Measurements from ENCODE around the gene AGAP1.

DNA sequence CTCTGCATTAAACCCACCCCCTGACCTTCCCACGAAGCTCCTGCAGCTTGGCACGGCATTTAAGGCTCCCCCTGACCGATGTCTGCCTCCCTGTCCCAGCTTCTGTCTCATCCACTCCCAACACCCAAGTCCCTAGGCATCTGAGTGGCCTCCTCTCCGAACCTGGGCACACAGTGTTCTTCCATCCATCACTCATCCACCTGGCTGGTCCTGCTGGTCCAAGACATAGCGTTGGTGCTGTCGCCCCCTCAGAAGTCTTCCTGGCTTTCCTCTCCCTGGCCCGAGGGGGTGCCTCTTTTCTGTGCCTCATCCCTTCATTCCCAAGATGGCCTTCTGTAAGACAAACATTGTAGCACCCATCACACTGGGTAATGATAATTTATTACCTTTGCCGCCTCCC lies 350.7 kb downstream of the AGAP1 start:
- TF ChIP-seq, protein P1, sequence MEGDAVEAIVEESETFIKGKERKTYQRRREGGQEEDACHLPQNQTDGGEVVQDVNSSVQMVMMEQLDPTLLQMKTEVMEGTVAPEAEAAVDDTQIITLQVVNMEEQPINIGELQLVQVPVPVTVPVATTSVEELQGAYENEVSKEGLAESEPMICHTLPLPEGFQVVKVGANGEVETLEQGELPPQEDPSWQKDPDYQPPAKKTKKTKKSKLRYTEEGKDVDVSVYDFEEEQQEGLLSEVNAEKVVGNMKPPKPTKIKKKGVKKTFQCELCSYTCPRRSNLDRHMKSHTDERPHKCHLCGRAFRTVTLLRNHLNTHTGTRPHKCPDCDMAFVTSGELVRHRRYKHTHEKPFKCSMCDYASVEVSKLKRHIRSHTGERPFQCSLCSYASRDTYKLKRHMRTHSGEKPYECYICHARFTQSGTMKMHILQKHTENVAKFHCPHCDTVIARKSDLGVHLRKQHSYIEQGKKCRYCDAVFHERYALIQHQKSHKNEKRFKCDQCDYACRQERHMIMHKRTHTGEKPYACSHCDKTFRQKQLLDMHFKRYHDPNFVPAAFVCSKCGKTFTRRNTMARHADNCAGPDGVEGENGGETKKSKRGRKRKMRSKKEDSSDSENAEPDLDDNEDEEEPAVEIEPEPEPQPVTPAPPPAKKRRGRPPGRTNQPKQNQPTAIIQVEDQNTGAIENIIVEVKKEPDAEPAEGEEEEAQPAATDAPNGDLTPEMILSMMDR (IDR thresholded peaks at IDR 0.05; ENCODE audit: low read depth, low read length, missing input control): no peak
- no peak for TF ChIP-seq EGR1 (IDR thresholded peaks at IDR 0.05; ENCODE audit: low read depth in 2 of 2)
- TF ChIP-seq, protein P2, sequence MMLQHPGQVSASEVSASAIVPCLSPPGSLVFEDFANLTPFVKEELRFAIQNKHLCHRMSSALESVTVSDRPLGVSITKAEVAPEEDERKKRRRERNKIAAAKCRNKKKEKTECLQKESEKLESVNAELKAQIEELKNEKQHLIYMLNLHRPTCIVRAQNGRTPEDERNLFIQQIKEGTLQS (IDR thresholded peaks at IDR 0.05): no peak
- no peak for TF ChIP-seq FOXA1 (IDR thresholded peaks at IDR 0.05)
- TF ChIP-seq TAF1 (conservative IDR thresholded peaks at IDR 0.05): no peak
- TF ChIP-seq YY1 (IDR thresholded peaks at IDR 0.05): no peak
- TF ChIP-seq SP1 (IDR thresholded peaks at IDR 0.05): no peak
- TF ChIP-seq NR2F2 (IDR thresholded peaks at IDR 0.05): no peak
- no peak for TF ChIP-seq HNF4A (conservative IDR thresholded peaks at IDR 0.05)
- TF ChIP-seq, protein P3, sequence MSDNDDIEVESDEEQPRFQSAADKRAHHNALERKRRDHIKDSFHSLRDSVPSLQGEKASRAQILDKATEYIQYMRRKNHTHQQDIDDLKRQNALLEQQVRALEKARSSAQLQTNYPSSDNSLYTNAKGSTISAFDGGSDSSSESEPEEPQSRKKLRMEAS (IDR thresholded peaks at IDR 0.05): no peak
- no peak for TF ChIP-seq RAD21 (IDR thresholded peaks at IDR 0.05)
- TF ChIP-seq RXRA (IDR thresholded peaks at IDR 0.05): no peak
- TF ChIP-seq GABPA (IDR thresholded peaks at IDR 0.05 in 1 of 2, conservative IDR thresholded peaks at IDR 0.05 in 1 of 2): no peak

Data from liver (tissue), 3 donors.